BLaER1 (cell line): ENCODE data around the gene SMOC1.

Experiments used
- H3K27ac ChIP-seq: shearing (Covaris generic); formaldehyde crosslinking; 2 replicates; pipeline ENCODE4 v1.8.1; 2022
- H3K27me3 ChIP-seq: shearing (Covaris generic); formaldehyde crosslinking; 2 replicates; pipeline ENCODE4 v1.8.1; 2022
- H3K36me3 ChIP-seq: shearing (Covaris generic); formaldehyde crosslinking; 2 replicates; pipeline ENCODE4 v1.8.1; 2022
- H3K4me1 ChIP-seq: shearing (Covaris generic); formaldehyde crosslinking; 2 replicates; pipeline ENCODE4 v1.8.1; 2022
- H3K4me2 ChIP-seq: shearing (Covaris generic); formaldehyde crosslinking; 2 replicates; pipeline ENCODE4 v1.8.1; 2022
- H3K4me3 ChIP-seq: shearing (Covaris generic); formaldehyde crosslinking; 2 replicates; pipeline ENCODE4 v1.8.1; 2022
- H3K9ac ChIP-seq: shearing (Covaris generic); formaldehyde crosslinking; 2 replicates; pipeline ENCODE4 v1.8.1; 2022
- H3K9me3 ChIP-seq: shearing (Covaris generic); formaldehyde crosslinking; 2 replicates; pipeline ENCODE4 v1.8.1; 2022
- H4K20me1 ChIP-seq: shearing (Covaris generic); formaldehyde crosslinking; 2 replicates; pipeline ENCODE4 v1.8.1; 2022
- Cebpa-rat ChIP-seq: shearing (Covaris generic); IDR thresholded peaks from 2 replicates; pipeline ENCODE4 v1.8.1; 2022

Gene SMOC1

GRCh38 chr14:69972755-69973154 is 93.5 kb downstream of the SMOC1 start:
- H3K4me3 ChIP-seq: no peak overlapping the region
- no peak overlapping the region for H3K9ac ChIP-seq
- H3K4me1 ChIP-seq: peaks cover 18% of the 10 kb centered on the region
- TF ChIP-seq Cebpa-rat: no peak
- no peaks in the 10 kb centered on the region for H3K27me3 ChIP-seq
- H3K4me2 ChIP-seq: no peak overlapping the region
- no peak overlapping the region for H3K27ac ChIP-seq
- no peaks in the 10 kb centered on the region for H3K9me3 ChIP-seq
- no peaks in the 10 kb centered on the region for H3K36me3 ChIP-seq
- no peaks in the 10 kb centered on the region for H4K20me1 ChIP-seq

GRCh38 chr14:69973846-69974245 is 94.6 kb downstream of the SMOC1 start:
- no peaks in the 10 kb centered on the region for H3K36me3 ChIP-seq
- H3K4me2 ChIP-seq: no peak overlapping the region

GRCh38 chr14:69979882-69980281 is 100.7 kb downstream of the SMOC1 start:
- no peaks in the 10 kb centered on the region for H3K36me3 ChIP-seq
- no peak overlapping the region for H3K4me3 ChIP-seq
- TF ChIP-seq Cebpa-rat: no peak
- H3K4me1 ChIP-seq: peaks cover 7% of the 10 kb centered on the region; the same call in 1 of the 2 replicates
- H3K9me3 ChIP-seq: no peaks in the 10 kb centered on the region
- no peak overlapping the region for H3K4me2 ChIP-seq
- H3K27me3 ChIP-seq: no peaks in the 10 kb centered on the region
- H3K9ac ChIP-seq: no peak overlapping the region
- no peak overlapping the region for H3K27ac ChIP-seq
- H4K20me1 ChIP-seq: no peaks in the 10 kb centered on the region

More at GRCh38 chr14:69973846-69974245, 94.6 kb downstream of the SMOC1 start:
- H3K4me3 ChIP-seq: no peak overlapping the region
- no peaks in the 10 kb centered on the region for H4K20me1 ChIP-seq
- no peak overlapping the region for H3K9ac ChIP-seq
- no peak overlapping the region for H3K27ac ChIP-seq
- no peaks in the 10 kb centered on the region for H3K27me3 ChIP-seq
- no peaks in the 10 kb centered on the region for H3K9me3 ChIP-seq
- TF ChIP-seq Cebpa-rat: no peak
- peaks cover 18% of the 10 kb centered on the region for H3K4me1 ChIP-seq

- Histone ChIP-seq H4K20me1 (no peaks in the 10 kb centered on the region), H3K27ac (no peak overlapping the region), H3K9me3 (no peaks in the 10 kb centered on the region), H3K9ac (no peak overlapping the region), H3K27me3 (no peaks in the 10 kb centered on the region), H3K4me2 (no peak overlapping the region), H3K36me3 (no peaks in the 10 kb centered on the region), H3K4me3 (no peak overlapping the region), H3K4me1 (peaks cover 7% of the 10 kb centered on the region; the same call in 1 of the 2 replicates)
- TF ChIP-seq Cebpa-rat: no peak
These were observed 101.5 kb downstream of the SMOC1 start for GRCh38 chr14:69980457-69981425.

GRCh38 chr14:69982220-69982839 is 103.1 kb downstream of the SMOC1 start:
- Histone ChIP-seq H3K27me3 (no peaks in the 10 kb centered on the region), H3K36me3 (no peaks in the 10 kb centered on the region), H3K4me3 (no peak overlapping the region), H4K20me1 (no peaks in the 10 kb centered on the region), H3K27ac (no peak overlapping the region), H3K4me2 (no peak overlapping the region), H3K4me1 (peaks cover 13% of the 10 kb centered on the region), H3K9me3 (no peaks in the 10 kb centered on the region), H3K9ac (no peak overlapping the region)
- no peak for TF ChIP-seq Cebpa-rat

- no peaks in the 10 kb centered on the region for H3K27me3 ChIP-seq
- no peaks in the 10 kb centered on the region for H3K9me3 ChIP-seq
- H4K20me1 ChIP-seq: no peaks in the 10 kb centered on the region
- H3K4me2 ChIP-seq: no peak overlapping the region
- H3K36me3 ChIP-seq: no peaks in the 10 kb centered on the region
- no peak overlapping the region for H3K9ac ChIP-seq
- H3K4me3 ChIP-seq: no peak overlapping the region
- peaks cover 17% of the 10 kb centered on the region for H3K4me1 ChIP-seq
- H3K27ac ChIP-seq: no peak overlapping the region
- no peak for TF ChIP-seq Cebpa-rat
These were observed 103.7 kb downstream of the SMOC1 start for GRCh38 chr14:69982886-69983285.

- Histone ChIP-seq H4K20me1 (no peaks in the 10 kb centered on the region), H3K4me2 (no peak overlapping the region), H3K4me1 (peaks cover 17% of the 10 kb centered on the region), H3K36me3 (no peaks in the 10 kb centered on the region), H3K27ac (no peak overlapping the region), H3K4me3 (no peak overlapping the region), H3K9me3 (no peaks in the 10 kb centered on the region), H3K9ac (no peak overlapping the region), H3K27me3 (no peaks in the 10 kb centered on the region)
- TF ChIP-seq Cebpa-rat: no peak
These were observed 104.1 kb downstream of the SMOC1 start for GRCh38 chr14:69983317-69983716.

- Histone ChIP-seq H3K4me2 (no peak overlapping the region), H3K27ac (no peak overlapping the region), H3K4me1 (peaks cover 17% of the 10 kb centered on the region), H3K9ac (no peak overlapping the region), H3K27me3 (no peaks in the 10 kb centered on the region), H3K36me3 (no peaks in the 10 kb centered on the region), H4K20me1 (no peaks in the 10 kb centered on the region), H3K9me3 (peaks cover 2% of the 10 kb centered on the region; the same call in 1 of the 2 replicates), H3K4me3 (no peak overlapping the region)
- no peak for TF ChIP-seq Cebpa-rat
These were observed 106.2 kb downstream of the SMOC1 start for GRCh38 chr14:69985463-69985862.

GRCh38 chr14:69986336-69986735 is 107.1 kb downstream of the SMOC1 start:
- no peaks in the 10 kb centered on the region for H3K27me3 ChIP-seq
- H3K4me2 ChIP-seq: peak overlapping the region; percentile 46
- H3K36me3 ChIP-seq: no peaks in the 10 kb centered on the region
- no peak overlapping the region for H3K4me3 ChIP-seq
- peaks cover 2% of the 10 kb centered on the region; the same call in 1 of the 2 replicates for H3K9me3 ChIP-seq
- peaks cover 17% of the 10 kb centered on the region for H3K4me1 ChIP-seq
- H3K27ac ChIP-seq: no peak overlapping the region
- no peaks in the 10 kb centered on the region for H4K20me1 ChIP-seq
- TF ChIP-seq Cebpa-rat: no peak
- H3K9ac ChIP-seq: no peak overlapping the region
